ENCODE data around the gene ANAPC13. TPM values are rescaled to one million over a fixed set of nuclear protein-coding genes. Genes with fewer than 3 reads are reported as not detected.
A peak's percentile ranks its signal among the peaks of the same experiment; 100 is the strongest.

ANAPC13 gene
- total RNA-seq, 5 donors from 2014 or later (not counting 1 experiment from before 2014, with no cell fraction given) = 20.7 to 31.8 (median 22.6) TPM

- no peak overlapping the region for H3K4me3 Mint-ChIP-seq
- no peak overlapping the region for H3K4me3 ChIP-seq (ENCODE audit: control insufficient read depth in 1 of 2, extremely low read depth in 1 of 2, low read length in 1 of 2)
- peaks cover 0 to 3% of the 10 kb centered on the region in 2 experiments for H3K4me1 ChIP-seq (ENCODE audit: control insufficient read depth in 1 of 2, extremely low read depth in 1 of 2, insufficient read depth in 2 of 2, low read length in 2 of 2)
- POLR2A ChIA-PET = no interaction called here
- no peak overlapping the region for H3K27ac ChIP-seq (ENCODE audit: low read length)
- no peaks in the 10 kb centered on the region for H3K27me3 Mint-ChIP-seq
- H3K9me3 ChIP-seq = no peaks in the 10 kb centered on the region
- H3K36me3 Mint-ChIP-seq = peaks cover 29% of the 10 kb centered on the region
- H3K9me3 Mint-ChIP-seq = no peaks in the 10 kb centered on the region
- CTCF ChIA-PET = interaction anchor here (0.6 to 3.3 kb wide), 29 partner anchors 8 to 1743 kb away, joined by 3 to 28 read pairs (median 3); partner anchors contain the start of genes ANAPC13 (in 1 of the 2) and CEP63 (in 1 of the 2)
- DNase-seq (peak; percentile 31 to 90 (median 70)), ATAC-seq (replicated peaks in 1 of 4) (peak; percentile 70 to 86 (median 76))
- peaks cover 0 to 5% (median 3%) of the 10 kb centered on the region in 3 donors for H3K4me1 Mint-ChIP-seq
- 20% methylated on average over 5 of the region's 9 CpGs for WGBS (ENCODE audit: insufficient coverage)
- no peaks in the 10 kb centered on the region for H3K27me3 ChIP-seq (replicated peaks in 1 of 2; ENCODE audit: control insufficient read depth in 2 of 2, extremely low read depth in 1 of 2, insufficient read depth in 2 of 2, low read length in 1 of 2)
- H3K36me3 ChIP-seq (ENCODE audit: control insufficient read depth in 2 of 2, extremely low read depth in 1 of 2, insufficient read depth in 1 of 2, low read length in 1 of 2) = peaks cover 3 to 31% of the 10 kb centered on the region in 2 donors
- H3K27ac Mint-ChIP-seq = no peak overlapping the region
These were observed 11.8 kb downstream of the ANAPC13 start for GRCh38 chr3:134473868-134474546.

DNA sequence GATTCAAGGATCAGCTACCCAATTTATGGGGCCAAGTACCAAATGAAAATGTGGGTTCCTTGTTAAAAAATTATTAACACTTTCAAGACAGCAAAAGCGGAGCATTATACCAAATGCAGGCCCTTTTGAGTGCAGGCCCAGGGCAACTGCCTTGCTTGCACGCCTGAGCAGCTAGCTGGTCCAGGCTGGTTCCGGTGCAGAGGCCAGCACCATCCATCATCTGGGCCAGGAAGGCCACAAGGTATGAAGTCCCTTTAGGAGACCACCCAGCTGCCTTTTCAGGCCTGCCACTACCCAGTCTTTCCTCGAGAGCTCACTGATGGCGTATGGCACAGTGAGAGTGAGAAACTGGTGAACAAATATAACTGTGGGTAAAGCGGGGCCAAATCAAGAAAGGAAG is 13.0 kb downstream of the ANAPC13 start:
- Mint-ChIP-seq H3K27me3 (no peaks in the 10 kb centered on the region), H3K4me1 (peaks cover 0 to 5% (median 3%) of the 10 kb centered on the region in 3 donors), H3K27ac (no peak overlapping the region), H3K36me3 (peaks cover 17% of the 10 kb centered on the region), H3K4me3 (no peak overlapping the region), H3K9me3 (no peaks in the 10 kb centered on the region)
- peaks cover 0 to 3% of the 10 kb centered on the region in 2 experiments for H3K4me1 ChIP-seq (ENCODE audit: control insufficient read depth in 1 of 2, extremely low read depth in 1 of 2, insufficient read depth in 2 of 2, low read length in 2 of 2)
- ChIA-PET POLR2A (no interaction called here), CTCF (interaction anchor here (0.6 to 3.3 kb wide), 11 partner anchors 8 to 1820 kb away, joined by 3 to 28 read pairs (median 7); partner anchors contain the start of genes ANAPC13 (in 1 of the 2) and CEP63 (in 1 of the 2))
- H3K27me3 ChIP-seq (replicated peaks in 1 of 2; ENCODE audit: control insufficient read depth in 2 of 2, extremely low read depth in 1 of 2, insufficient read depth in 2 of 2, low read length in 1 of 2) = no peaks in the 10 kb centered on the region
- H3K4me3 ChIP-seq (ENCODE audit: control insufficient read depth in 1 of 2, extremely low read depth in 1 of 2, low read length in 1 of 2) = no peak overlapping the region
- H3K36me3 ChIP-seq (ENCODE audit: control insufficient read depth in 2 of 2, extremely low read depth in 1 of 2, insufficient read depth in 1 of 2, low read length in 1 of 2) = peaks cover 3 to 19% of the 10 kb centered on the region in 2 donors
- no peak overlapping the region for H3K27ac ChIP-seq (ENCODE audit: low read length)
- DNase-seq (no peak), ATAC-seq (replicated peaks in 1 of 4) (no peak)
- 98% methylated on average over 3 of the region's 6 CpGs for WGBS (ENCODE audit: insufficient coverage)
- H3K9me3 ChIP-seq = no peaks in the 10 kb centered on the region

GRCh38 chr3:134471521-134472193 is 14.1 kb downstream of the ANAPC13 start:
- H3K4me1 Mint-ChIP-seq = peaks cover 0 to 5% (median 3%) of the 10 kb centered on the region in 3 donors
- ChIA-PET POLR2A (no interaction called here), CTCF (interaction anchor here (3.3 kb wide), 2 partner anchors 162 to 259 kb away, joined by 15 to 20 read pairs; no protein-coding TSS in a partner anchor)
- H3K27ac ChIP-seq (ENCODE audit: low read length) = no peak overlapping the region
- peaks cover 9% of the 10 kb centered on the region for H3K36me3 Mint-ChIP-seq
- H3K27me3 Mint-ChIP-seq = no peaks in the 10 kb centered on the region
- no peak overlapping the region for H3K27ac Mint-ChIP-seq
- ATAC-seq (replicated peaks in 1 of 4) = peak in 1 of 4 experiments; percentile 15
- peaks cover 0 to 3% of the 10 kb centered on the region in 2 experiments for H3K4me1 ChIP-seq (ENCODE audit: control insufficient read depth in 1 of 2, extremely low read depth in 1 of 2, insufficient read depth in 2 of 2, low read length in 2 of 2)
- no peaks in the 10 kb centered on the region for H3K9me3 Mint-ChIP-seq
- H3K27me3 ChIP-seq (replicated peaks in 1 of 2; ENCODE audit: control insufficient read depth in 2 of 2, extremely low read depth in 1 of 2, insufficient read depth in 2 of 2, low read length in 1 of 2) = no peaks in the 10 kb centered on the region
- 92% methylated on average over 2 of the region's 8 CpGs for WGBS (ENCODE audit: insufficient coverage)
- H3K4me3 Mint-ChIP-seq = no peak overlapping the region
- no peaks in the 10 kb centered on the region for H3K9me3 ChIP-seq
- no peak overlapping the region for H3K4me3 ChIP-seq (ENCODE audit: control insufficient read depth in 1 of 2, extremely low read depth in 1 of 2, low read length in 1 of 2)
- H3K36me3 ChIP-seq (ENCODE audit: control insufficient read depth in 2 of 2, extremely low read depth in 1 of 2, insufficient read depth in 1 of 2, low read length in 1 of 2) = peaks cover 0 to 7% of the 10 kb centered on the region in 2 donors
- no peak for DNase-seq

DNA sequence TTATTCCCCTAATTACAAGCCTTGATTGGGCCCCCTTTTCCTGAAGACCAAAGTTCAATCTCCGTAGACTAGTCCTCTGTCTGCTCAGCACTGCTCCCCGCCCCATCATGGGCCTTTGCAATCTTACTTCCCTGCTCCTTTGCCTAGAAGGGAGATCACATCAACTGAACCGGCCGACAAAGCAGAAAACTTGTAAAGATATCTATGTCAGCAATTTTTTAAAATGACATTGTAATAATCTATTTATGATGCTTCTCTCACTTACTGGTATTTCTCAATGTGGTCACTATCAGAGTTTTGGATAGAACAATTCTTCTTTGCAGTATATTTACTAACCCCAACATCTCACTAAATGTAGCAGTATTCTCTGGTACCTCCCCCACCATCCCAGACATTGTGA is 17.3 kb downstream of the ANAPC13 start:
- Mint-ChIP-seq H3K27ac (no peak overlapping the region), H3K4me1 (no peaks in the 10 kb centered on the region), H3K9me3 (no peaks in the 10 kb centered on the region), H3K27me3 (peaks cover 0 to 1% of the 10 kb centered on the region in 2 donors), H3K36me3 (peaks cover 5% of the 10 kb centered on the region), H3K4me3 (no peak overlapping the region)
- no peak for ATAC-seq (replicated peaks in 1 of 4)
- Histone ChIP-seq H3K27me3 (replicated peaks in 1 of 2; ENCODE audit: control insufficient read depth in 2 of 2, extremely low read depth in 1 of 2, insufficient read depth in 2 of 2, low read length in 1 of 2) (peaks cover 0 to 2% of the 10 kb centered on the region in 2 experiments), H3K4me3 (ENCODE audit: control insufficient read depth in 1 of 2, extremely low read depth in 1 of 2, low read length in 1 of 2) (no peak overlapping the region), H3K4me1 (ENCODE audit: control insufficient read depth in 1 of 2, extremely low read depth in 1 of 2, insufficient read depth in 2 of 2, low read length in 2 of 2) (no peaks in the 10 kb centered on the region), H3K27ac (ENCODE audit: low read length) (no peak overlapping the region), H3K9me3 (no peaks in the 10 kb centered on the region), H3K36me3 (ENCODE audit: control insufficient read depth in 2 of 2, extremely low read depth in 1 of 2, insufficient read depth in 1 of 2, low read length in 1 of 2) (peaks cover 0 to 2% of the 10 kb centered on the region in 2 donors)
- WGBS (ENCODE audit: insufficient coverage) = 100% methylated on average over 2 of the region's 4 CpGs
- POLR2A ChIA-PET = no interaction called here
- no peak for DNase-seq
- CTCF ChIA-PET = no interaction called here

DNA sequence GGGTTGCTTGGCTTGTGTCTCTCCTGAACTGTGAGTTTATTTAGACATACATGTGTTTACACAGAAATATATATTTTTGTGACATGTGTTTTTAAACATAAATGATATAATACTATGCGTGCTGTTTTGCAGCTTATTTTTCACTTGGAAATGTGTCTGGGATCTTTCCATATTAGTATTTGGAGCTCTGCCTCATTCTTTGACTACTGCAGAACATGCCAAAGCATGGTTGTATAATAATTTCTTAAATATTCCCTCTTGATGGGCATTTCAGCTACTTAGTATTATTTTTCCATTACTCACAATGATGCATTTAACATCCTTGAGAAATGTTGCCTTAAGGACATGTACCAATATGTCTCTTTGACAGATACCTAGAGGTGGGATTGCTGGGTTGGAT is 19.5 kb downstream of the ANAPC13 start:
- ChIA-PET POLR2A (no interaction called here), CTCF (no interaction called here)
- Mint-ChIP-seq H3K4me3 (no peak overlapping the region), H3K27me3 (peaks cover 8 to 10% of the 10 kb centered on the region in 2 donors), H3K36me3 (no peaks in the 10 kb centered on the region), H3K27ac (no peak overlapping the region), H3K4me1 (no peaks in the 10 kb centered on the region), H3K9me3 (no peaks in the 10 kb centered on the region)
- no peaks in the 10 kb centered on the region for H3K4me1 ChIP-seq (ENCODE audit: control insufficient read depth in 1 of 2, extremely low read depth in 1 of 2, insufficient read depth in 2 of 2, low read length in 2 of 2)
- no CpG with 5 or more reads among the region's 1 CpG for WGBS (ENCODE audit: insufficient coverage)
- no peak overlapping the region for H3K27ac ChIP-seq (ENCODE audit: low read length)
- ATAC-seq (replicated peaks in 1 of 4) = no peak
- H3K9me3 ChIP-seq = no peaks in the 10 kb centered on the region
- peaks cover 0 to 7% of the 10 kb centered on the region in 2 experiments for H3K27me3 ChIP-seq (replicated peaks in 1 of 2; ENCODE audit: control insufficient read depth in 2 of 2, extremely low read depth in 1 of 2, insufficient read depth in 2 of 2, low read length in 1 of 2)
- H3K4me3 ChIP-seq (ENCODE audit: control insufficient read depth in 1 of 2, extremely low read depth in 1 of 2, low read length in 1 of 2) = no peak overlapping the region
- DNase-seq = no peak
- H3K36me3 ChIP-seq (ENCODE audit: control insufficient read depth in 2 of 2, extremely low read depth in 1 of 2, insufficient read depth in 1 of 2, low read length in 1 of 2) = no peaks in the 10 kb centered on the region

- no peak for DNase-seq
- no peaks in the 10 kb centered on the region for H3K9me3 ChIP-seq
- Mint-ChIP-seq H3K36me3 (no peaks in the 10 kb centered on the region), H3K4me1 (no peaks in the 10 kb centered on the region), H3K27me3 (peaks cover 9 to 10% of the 10 kb centered on the region in 2 donors), H3K9me3 (no peaks in the 10 kb centered on the region), H3K27ac (no peak overlapping the region), H3K4me3 (no peak overlapping the region)
- POLR2A ChIA-PET = no interaction called here
- no peaks in the 10 kb centered on the region for H3K4me1 ChIP-seq (ENCODE audit: control insufficient read depth in 1 of 2, extremely low read depth in 1 of 2, insufficient read depth in 2 of 2, low read length in 2 of 2)
- ATAC-seq (replicated peaks in 1 of 4) = no peak
- H3K27ac ChIP-seq (ENCODE audit: low read length) = no peak overlapping the region
- peaks cover 0 to 11% of the 10 kb centered on the region in 2 experiments for H3K27me3 ChIP-seq (replicated peaks in 1 of 2; ENCODE audit: control insufficient read depth in 2 of 2, extremely low read depth in 1 of 2, insufficient read depth in 2 of 2, low read length in 1 of 2)
- no peaks in the 10 kb centered on the region for H3K36me3 ChIP-seq (ENCODE audit: control insufficient read depth in 2 of 2, extremely low read depth in 1 of 2, insufficient read depth in 1 of 2, low read length in 1 of 2)
- CTCF ChIA-PET = interaction anchor here in 1 of 2 donors (1.1 kb wide), 1 partner anchor 9 kb away, joined by 3 read pairs; no protein-coding TSS in a partner anchor
- WGBS (ENCODE audit: insufficient coverage) = 87% methylated on average over 8 of the region's 8 CpGs
- H3K4me3 ChIP-seq (ENCODE audit: control insufficient read depth in 1 of 2, extremely low read depth in 1 of 2, low read length in 1 of 2) = no peak overlapping the region
These were observed 21.0 kb downstream of the ANAPC13 start for GRCh38 chr3:134464689-134465365.

Measured in T-cell (primary cell).